Fibroblast of mammary gland (primary cell): ENCODE data around the gene ZNF264.
A peak's percentile ranks its signal among the peaks of the same experiment; 100 is the strongest.

Experiments
- DNase-seq: peaks from one replicate; pipeline ENCODE4 v3.0.0-alpha.2; 2010; ENCODE audit warnings: low read depth
- H3K4me3 ChIP-seq: 2 replicates; pipeline ENCODE4 v1.5.1; 2011; ENCODE audit warnings: low read depth, mild to moderate bottlenecking, low read length, moderate library complexity; ENCODE audit not compliant: control insufficient read depth
- TF ChIP-seq, protein P1 (sequence below): conservative IDR thresholded peaks from 2 replicates; pipeline ENCODE4 v1.5.1; 2011; ENCODE audit warnings: low read depth, low read length, inconsistent platforms; ENCODE audit not compliant: control insufficient read depth, insufficient read depth

The ZNF264 gene

DNA sequence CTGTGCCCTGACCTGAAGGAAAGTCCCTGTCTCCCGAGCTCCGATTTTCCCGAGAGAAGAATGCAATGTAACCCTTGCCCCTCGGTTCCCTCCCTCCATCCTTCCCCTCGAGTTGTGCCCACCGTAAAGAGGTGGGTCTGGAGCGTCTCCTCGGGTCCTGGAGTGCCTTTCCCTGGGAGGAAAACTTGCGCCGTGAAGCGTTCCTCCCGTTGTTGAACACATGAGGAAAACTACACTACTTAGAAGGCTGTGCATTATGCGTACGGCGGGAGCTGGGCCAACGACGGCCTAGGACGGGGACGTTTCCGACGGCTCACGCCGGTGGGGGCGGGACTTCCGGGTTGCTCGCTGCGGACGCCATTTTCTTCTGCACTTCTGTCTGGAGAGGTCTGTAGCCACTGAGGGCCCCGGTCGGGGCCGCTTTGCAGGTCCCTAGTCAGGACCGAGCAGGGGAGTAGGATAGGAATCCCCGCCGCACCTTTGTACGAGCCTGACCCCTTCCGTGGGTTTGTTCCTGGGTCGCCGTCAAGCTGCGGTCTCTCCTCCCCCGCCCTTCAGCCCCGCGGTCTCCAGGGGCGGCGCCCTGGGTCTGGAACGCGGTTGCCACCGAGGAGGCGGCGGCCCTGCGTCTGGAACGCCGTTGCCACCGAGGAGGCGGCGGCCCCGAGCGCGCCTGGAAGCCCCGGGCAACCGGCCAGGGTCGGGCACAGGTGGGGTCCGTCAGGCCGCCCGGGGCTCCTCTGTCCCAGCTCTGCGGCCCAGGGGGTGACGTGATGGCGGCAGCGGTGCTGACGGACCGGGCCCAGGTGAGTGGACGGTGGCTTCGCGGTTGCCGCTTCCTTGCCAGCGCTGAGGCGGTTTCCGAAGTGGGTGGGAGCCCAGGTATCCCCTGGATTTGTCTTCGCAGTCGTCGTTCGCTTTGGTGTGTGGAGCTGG lies at the start of gene ZNF264:
Gene ZNF264 (plus strand): TSS at position 360 of the 936 bp plus-strand sequence. CDS start 414 bp downstream, at position 774.
- TF ChIP-seq, protein P1, sequence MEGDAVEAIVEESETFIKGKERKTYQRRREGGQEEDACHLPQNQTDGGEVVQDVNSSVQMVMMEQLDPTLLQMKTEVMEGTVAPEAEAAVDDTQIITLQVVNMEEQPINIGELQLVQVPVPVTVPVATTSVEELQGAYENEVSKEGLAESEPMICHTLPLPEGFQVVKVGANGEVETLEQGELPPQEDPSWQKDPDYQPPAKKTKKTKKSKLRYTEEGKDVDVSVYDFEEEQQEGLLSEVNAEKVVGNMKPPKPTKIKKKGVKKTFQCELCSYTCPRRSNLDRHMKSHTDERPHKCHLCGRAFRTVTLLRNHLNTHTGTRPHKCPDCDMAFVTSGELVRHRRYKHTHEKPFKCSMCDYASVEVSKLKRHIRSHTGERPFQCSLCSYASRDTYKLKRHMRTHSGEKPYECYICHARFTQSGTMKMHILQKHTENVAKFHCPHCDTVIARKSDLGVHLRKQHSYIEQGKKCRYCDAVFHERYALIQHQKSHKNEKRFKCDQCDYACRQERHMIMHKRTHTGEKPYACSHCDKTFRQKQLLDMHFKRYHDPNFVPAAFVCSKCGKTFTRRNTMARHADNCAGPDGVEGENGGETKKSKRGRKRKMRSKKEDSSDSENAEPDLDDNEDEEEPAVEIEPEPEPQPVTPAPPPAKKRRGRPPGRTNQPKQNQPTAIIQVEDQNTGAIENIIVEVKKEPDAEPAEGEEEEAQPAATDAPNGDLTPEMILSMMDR = no peak
- DNase-seq = peak; percentile 89
- H3K4me3 ChIP-seq = peak within 1 kb of the TSS; percentile 91

DNA sequence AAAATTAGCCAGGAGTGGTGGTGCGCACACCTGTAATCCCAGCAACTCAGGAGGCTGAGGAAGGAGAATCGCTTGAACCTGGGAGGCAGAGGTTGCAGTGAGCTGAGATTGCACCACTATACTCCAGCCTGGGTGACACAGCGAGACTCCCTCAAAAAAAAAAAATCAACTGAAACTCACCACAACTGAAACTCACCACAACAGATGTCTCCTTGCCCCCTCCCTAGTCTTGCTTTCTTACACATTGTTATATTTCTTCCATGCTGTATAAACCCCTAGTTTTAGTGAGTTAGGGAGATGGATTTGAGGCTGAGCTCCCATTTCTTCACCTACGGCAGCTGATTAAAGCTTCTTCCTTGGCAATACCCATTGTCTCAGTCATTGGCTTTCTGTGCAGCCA lies 49.6 kb upstream of the ZNF264 start:
- DNase-seq = no peak
- no peak overlapping the region for H3K4me3 ChIP-seq
- TF ChIP-seq, protein P1 = no peak

DNA sequence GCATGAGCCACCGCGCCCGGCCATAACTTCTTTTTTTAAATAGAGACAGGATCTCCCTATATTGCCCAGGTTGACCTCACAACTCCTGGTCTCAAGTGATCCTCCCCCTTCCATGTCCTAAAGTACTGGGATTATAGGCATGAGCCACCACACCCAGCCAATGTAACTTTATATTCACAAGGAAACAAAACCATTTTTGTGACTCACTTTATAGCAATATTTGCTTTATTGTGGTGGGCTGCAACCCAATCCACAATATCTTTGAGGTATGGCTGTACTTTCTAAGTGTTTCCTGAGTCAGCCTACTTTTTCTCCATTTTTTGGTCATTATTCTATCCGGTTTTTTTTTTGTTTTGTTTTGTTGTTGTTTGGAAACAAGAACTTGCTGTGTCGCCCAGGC lies 38.4 kb upstream of the ZNF264 start:
- DNase-seq = no peak
- H3K4me3 ChIP-seq = no peak overlapping the region
- TF ChIP-seq, protein P1 = no peak

DNA sequence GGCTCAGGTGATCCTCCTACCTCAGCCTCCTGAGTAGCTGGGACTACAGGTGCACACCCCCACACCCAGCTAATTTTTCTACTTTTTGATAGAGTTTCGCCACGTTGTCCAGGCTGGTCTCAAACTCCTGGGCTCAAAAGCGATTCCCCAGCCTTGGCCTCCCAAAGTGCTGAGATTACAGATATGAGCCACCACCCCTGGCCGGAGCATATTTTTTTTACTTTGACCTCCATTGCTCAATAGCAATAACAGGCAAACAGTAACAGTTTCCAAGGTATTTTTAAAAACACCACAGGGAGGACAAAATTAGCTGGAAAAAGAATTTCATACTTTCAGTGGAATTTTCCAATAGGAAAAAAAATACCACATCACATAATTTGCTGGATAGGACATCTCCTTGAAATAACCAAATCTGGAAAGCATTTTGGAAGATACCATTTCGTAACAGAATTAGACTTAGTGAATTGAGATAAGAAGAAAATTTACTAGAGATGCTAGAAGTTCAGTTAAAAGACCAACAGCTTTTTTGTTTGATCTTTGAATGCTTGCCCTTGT lies 29.2 kb upstream of the ZNF264 start:
- TF ChIP-seq, protein P1 = no peak
- no peak overlapping the region for H3K4me3 ChIP-seq
- DNase-seq = no peak

DNA sequence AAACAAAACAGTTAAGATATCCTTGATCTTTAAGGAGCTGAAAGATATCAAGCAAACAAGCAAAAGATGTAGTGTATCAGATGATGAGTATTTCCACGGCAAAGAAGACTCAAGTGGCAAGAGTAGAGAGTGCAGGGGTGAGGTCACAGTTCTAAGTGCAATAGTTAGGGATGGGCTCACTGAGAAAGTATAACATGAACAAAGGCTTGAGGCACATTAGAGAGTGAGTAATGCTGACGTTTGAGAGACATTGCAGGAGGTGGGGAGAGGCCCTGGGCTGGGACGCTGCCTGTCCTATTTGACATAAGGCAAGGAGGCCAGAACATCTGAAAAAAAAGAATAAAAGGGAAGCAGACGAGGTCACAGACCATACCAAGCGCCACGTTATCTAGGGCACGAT lies 25.5 kb upstream of the ZNF264 start:
- TF ChIP-seq, protein P1 = no peak
- no peak overlapping the region for H3K4me3 ChIP-seq
- DNase-seq = no peak

DNA sequence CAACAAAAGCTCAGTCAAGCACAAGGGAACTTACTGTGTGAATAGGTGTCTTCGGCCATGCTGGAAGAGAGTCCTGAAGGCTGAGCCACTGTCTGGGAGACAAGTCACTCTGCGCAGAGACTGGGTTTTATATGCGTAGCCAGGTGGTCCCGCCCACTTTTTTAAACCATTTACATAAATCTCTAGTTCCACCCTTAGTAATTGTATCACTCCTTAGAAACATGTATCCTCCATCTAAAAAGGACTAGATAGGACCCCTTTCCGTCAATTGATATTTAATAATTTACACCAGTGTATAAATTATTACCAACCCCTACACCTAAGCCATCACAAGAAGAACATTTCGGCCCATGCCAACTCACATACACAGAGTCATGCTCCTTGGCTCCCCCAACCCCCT lies 23.9 kb upstream of the ZNF264 start, which contains the start of gene DUXA:
Gene DUXA (minus strand): TSS at position 101 of the 400 bp plus-strand sequence. CDS start 42 bp downstream, at position 59.
- H3K4me3 ChIP-seq = no peak within 1 kb of the TSS
- no peak for DNase-seq
- TF ChIP-seq, protein P1 = no peak
